ENCODE results near the gene SCN5A.
A peak's percentile ranks its signal among the peaks of the same experiment; 100 is the strongest.

SCN5A gene

DNA sequence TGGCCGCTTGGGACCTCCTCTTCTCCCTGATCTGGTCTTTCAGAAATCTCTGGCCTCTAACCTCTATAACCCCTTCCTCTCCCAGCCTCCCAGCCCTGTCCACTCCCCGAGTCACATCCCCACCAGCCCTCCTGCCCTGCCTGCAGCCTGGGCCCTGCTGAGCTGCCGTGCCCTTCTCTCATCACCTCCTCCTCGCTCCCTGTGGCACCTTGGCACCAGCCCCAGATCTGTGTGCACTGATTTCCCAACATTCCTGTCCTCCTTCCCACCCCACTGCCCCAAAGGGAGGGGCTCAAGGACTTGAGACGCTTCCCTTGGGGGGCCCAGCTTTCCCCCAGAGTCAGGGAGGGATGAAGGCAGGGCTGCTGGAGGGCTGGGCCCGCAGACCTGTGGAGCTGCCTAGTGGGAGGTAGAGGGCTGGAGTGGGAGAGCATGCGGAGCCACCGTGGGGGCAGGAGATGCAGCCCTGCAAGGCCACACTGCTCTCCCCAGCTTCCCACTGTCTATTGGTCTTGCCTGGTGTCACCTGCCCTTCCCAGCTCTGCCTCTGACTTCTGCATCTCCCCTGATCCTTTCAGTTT lies 110.6 kb downstream of the SCN5A start:
- TF ChIP-seq EGR1 (IDR thresholded peaks at IDR 0.05) (no peak), TEAD4 (IDR thresholded peaks at IDR 0.05) (no peak), NFIC (IDR thresholded peaks at IDR 0.05) (0 out of 2 replicates have a peak, but pooled peaks have one; percentile 22), CEBPB (IDR thresholded peaks at IDR 0.05) (0 out of 2 replicates have a peak, but pooled peaks have one; percentile 20), EP300 (IDR thresholded peaks at IDR 0.05; ENCODE audit: borderline replicate concordance) (no peak), RAD21 (IDR thresholded peaks at IDR 0.05; ENCODE audit: low read depth) (no peak), YY1 (IDR thresholded peaks at IDR 0.05; ENCODE audit: low read depth) (no peak), TAF1 (IDR thresholded peaks at IDR 0.05; ENCODE audit: low read depth) (no peak), ZBTB7A (IDR thresholded peaks at IDR 0.05; ENCODE audit: low read depth) (no peak), TCF12 (IDR thresholded peaks at IDR 0.05; ENCODE audit: low read depth) (no peak), FOXM1 (IDR thresholded peaks at IDR 0.05; ENCODE audit: borderline replicate concordance, low read depth) (no peak), CREB1 (IDR thresholded peaks at IDR 0.05; ENCODE audit: low read depth) (no peak)
- TF ChIP-seq, protein P1, sequence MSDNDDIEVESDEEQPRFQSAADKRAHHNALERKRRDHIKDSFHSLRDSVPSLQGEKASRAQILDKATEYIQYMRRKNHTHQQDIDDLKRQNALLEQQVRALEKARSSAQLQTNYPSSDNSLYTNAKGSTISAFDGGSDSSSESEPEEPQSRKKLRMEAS (IDR thresholded peaks at IDR 0.05) = no peak
- TF ChIP-seq, protein P2, sequence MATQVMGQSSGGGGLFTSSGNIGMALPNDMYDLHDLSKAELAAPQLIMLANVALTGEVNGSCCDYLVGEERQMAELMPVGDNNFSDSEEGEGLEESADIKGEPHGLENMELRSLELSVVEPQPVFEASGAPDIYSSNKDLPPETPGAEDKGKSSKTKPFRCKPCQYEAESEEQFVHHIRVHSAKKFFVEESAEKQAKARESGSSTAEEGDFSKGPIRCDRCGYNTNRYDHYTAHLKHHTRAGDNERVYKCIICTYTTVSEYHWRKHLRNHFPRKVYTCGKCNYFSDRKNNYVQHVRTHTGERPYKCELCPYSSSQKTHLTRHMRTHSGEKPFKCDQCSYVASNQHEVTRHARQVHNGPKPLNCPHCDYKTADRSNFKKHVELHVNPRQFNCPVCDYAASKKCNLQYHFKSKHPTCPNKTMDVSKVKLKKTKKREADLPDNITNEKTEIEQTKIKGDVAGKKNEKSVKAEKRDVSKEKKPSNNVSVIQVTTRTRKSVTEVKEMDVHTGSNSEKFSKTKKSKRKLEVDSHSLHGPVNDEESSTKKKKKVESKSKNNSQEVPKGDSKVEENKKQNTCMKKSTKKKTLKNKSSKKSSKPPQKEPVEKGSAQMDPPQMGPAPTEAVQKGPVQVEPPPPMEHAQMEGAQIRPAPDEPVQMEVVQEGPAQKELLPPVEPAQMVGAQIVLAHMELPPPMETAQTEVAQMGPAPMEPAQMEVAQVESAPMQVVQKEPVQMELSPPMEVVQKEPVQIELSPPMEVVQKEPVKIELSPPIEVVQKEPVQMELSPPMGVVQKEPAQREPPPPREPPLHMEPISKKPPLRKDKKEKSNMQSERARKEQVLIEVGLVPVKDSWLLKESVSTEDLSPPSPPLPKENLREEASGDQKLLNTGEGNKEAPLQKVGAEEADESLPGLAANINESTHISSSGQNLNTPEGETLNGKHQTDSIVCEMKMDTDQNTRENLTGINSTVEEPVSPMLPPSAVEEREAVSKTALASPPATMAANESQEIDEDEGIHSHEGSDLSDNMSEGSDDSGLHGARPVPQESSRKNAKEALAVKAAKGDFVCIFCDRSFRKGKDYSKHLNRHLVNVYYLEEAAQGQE (IDR thresholded peaks at IDR 0.05; ENCODE audit: low read depth) = no peak
- TF ChIP-seq, protein P3, sequence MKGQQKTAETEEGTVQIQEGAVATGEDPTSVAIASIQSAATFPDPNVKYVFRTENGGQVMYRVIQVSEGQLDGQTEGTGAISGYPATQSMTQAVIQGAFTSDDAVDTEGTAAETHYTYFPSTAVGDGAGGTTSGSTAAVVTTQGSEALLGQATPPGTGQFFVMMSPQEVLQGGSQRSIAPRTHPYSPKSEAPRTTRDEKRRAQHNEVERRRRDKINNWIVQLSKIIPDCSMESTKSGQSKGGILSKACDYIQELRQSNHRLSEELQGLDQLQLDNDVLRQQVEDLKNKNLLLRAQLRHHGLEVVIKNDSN (IDR thresholded peaks at IDR 0.05) = no peak

DNA sequence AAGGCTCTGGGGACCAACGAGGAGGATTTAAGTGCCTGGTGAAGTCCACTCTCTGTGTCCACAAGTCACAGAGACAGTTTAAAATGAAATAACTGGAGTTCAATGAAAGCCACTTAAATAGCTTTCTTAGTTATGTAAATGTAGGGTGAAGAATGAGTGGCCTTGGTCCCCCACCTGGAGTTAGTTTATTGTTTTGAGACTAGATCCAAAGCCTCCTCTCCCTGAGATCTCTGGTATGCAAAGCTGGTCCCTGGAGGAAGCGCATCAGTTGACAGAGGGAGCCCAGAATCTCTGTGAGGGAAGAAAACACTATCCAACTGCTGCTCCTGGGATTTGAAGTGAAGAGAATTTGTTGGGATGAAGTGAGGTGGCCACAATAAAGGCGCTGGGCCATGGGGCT lies 112.8 kb downstream of the SCN5A start:
- no peak for TF ChIP-seq ZBTB7A (IDR thresholded peaks at IDR 0.05; ENCODE audit: low read depth)
- no peak for TF ChIP-seq EGR1 (IDR thresholded peaks at IDR 0.05)
- TF ChIP-seq TAF1 (IDR thresholded peaks at IDR 0.05; ENCODE audit: low read depth) = no peak
- TF ChIP-seq CREB1 (IDR thresholded peaks at IDR 0.05; ENCODE audit: low read depth) = no peak

DNA sequence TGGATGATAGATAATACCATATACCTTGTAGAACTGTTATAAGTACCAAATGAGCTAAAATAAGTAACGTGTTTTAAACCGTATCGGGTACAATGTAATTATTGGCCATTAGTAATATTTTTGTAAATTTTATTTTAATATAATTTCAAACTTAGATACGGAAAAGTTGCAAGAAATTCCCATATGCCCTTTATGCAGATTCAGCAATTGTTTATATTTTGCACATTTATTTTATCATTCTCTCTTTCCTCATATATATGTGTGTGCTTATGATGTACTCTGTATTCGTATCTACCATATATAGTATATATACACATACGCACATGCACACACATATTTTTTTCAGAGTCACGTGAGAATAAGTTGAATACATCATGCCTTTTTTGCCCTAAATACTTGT lies 114.9 kb downstream of the SCN5A start:
- TF ChIP-seq, protein P3 (IDR thresholded peaks at IDR 0.05) = no peak
- no peak for TF ChIP-seq FOXM1 (IDR thresholded peaks at IDR 0.05; ENCODE audit: borderline replicate concordance, low read depth)
- TF ChIP-seq RAD21 (IDR thresholded peaks at IDR 0.05; ENCODE audit: low read depth) = no peak

DNA sequence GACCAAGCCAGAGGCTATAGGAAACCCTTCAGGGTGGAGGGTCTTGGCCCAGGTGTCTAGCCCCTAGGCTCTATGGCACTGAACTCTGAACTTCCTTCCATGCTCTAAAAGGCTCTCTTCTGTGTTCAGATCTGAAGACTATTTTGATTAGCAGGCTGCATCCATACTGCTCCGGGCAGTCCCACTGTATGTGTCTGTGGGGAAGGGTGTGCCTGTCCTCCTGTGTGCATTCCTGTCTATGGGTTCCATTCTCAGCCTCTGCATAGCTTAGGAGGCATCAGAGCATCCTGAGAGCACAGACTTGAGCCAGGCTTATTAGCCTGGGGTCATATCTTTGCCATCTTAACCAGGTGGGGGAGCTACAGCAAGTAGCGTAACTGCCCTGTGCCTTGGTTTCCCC lies 115.3 kb downstream of the SCN5A start:
- no peak for TF ChIP-seq CEBPB (IDR thresholded peaks at IDR 0.05)
- TF ChIP-seq, protein P1 (IDR thresholded peaks at IDR 0.05) = no peak
- TF ChIP-seq NFIC (IDR thresholded peaks at IDR 0.05) = no peak
- no peak for TF ChIP-seq TCF12 (IDR thresholded peaks at IDR 0.05; ENCODE audit: low read depth)
- TF ChIP-seq, protein P2 (IDR thresholded peaks at IDR 0.05; ENCODE audit: low read depth) = no peak
- TF ChIP-seq, protein P3 (IDR thresholded peaks at IDR 0.05) = no peak
- TF ChIP-seq CREB1 (IDR thresholded peaks at IDR 0.05; ENCODE audit: low read depth) = no peak
- no peak for TF ChIP-seq TEAD4 (IDR thresholded peaks at IDR 0.05)
- no peak for TF ChIP-seq FOXM1 (IDR thresholded peaks at IDR 0.05; ENCODE audit: borderline replicate concordance, low read depth)
- no peak for TF ChIP-seq YY1 (IDR thresholded peaks at IDR 0.05; ENCODE audit: low read depth)
- TF ChIP-seq TAF1 (IDR thresholded peaks at IDR 0.05; ENCODE audit: low read depth) = no peak
- no peak for TF ChIP-seq RAD21 (IDR thresholded peaks at IDR 0.05; ENCODE audit: low read depth)
- no peak for TF ChIP-seq ZBTB7A (IDR thresholded peaks at IDR 0.05; ENCODE audit: low read depth)
- no peak for TF ChIP-seq EGR1 (IDR thresholded peaks at IDR 0.05)
- no peak for TF ChIP-seq EP300 (IDR thresholded peaks at IDR 0.05; ENCODE audit: borderline replicate concordance)

DNA sequence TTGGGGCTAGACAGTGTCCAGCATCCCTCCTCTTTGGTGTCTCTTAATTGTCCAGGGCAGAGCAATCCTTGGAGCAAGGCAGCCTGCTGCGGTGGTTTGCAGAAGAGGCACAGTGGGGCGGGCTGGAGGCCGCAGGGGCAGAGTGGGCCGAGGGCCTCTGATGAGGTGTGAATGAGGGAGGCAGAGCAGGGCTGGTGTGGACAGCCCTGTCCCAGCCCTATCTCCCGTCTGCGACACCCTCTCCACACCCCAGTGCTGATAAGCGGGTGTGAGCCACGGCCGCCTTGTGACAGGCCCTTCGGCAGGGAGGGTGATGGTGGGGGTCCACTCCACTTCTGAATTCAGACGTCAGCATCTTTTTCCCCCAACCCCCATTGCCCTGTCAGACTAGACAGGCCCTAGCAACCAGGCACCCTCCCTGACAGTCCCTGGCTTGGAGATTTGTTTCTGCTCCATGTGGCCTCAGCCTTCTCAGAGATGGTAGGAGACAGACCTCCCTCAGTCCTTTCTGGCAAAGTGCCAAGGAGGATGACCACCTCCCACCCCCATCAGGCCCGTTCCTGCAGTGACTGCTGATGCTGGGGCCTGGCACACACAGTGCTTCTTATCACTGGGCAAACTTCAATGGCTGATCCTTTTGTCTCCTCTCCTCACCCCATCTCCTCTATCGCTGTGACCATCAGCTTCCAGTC lies 116.1 kb downstream of the SCN5A start:
- 0 out of 2 replicates have a peak, but pooled peaks have one; percentile 35 for TF ChIP-seq NFIC (IDR thresholded peaks at IDR 0.05)
- TF ChIP-seq, protein P3 (IDR thresholded peaks at IDR 0.05) = no peak
- TF ChIP-seq, protein P1 (IDR thresholded peaks at IDR 0.05) = no peak
- no peak for TF ChIP-seq TEAD4 (IDR thresholded peaks at IDR 0.05)

Measured in Ishikawa (cell line).